Measurements from ENCODE around the gene TTC34. TPM values are rescaled to one million over a fixed set of nuclear protein-coding genes. Genes with fewer than 3 reads are reported as not detected.
A peak's percentile ranks its signal among the peaks of the same experiment; 100 is the strongest.

The TTC34 gene
- total RNA-seq, 1 donor from 2014 or later = 3.1 TPM

- no peaks in the 10 kb centered on the region for H3K36me3 Mint-ChIP-seq
Observed at GRCh38 chr1:2587860-2588571, 213.5 kb downstream of the TTC34 start.

DNA sequence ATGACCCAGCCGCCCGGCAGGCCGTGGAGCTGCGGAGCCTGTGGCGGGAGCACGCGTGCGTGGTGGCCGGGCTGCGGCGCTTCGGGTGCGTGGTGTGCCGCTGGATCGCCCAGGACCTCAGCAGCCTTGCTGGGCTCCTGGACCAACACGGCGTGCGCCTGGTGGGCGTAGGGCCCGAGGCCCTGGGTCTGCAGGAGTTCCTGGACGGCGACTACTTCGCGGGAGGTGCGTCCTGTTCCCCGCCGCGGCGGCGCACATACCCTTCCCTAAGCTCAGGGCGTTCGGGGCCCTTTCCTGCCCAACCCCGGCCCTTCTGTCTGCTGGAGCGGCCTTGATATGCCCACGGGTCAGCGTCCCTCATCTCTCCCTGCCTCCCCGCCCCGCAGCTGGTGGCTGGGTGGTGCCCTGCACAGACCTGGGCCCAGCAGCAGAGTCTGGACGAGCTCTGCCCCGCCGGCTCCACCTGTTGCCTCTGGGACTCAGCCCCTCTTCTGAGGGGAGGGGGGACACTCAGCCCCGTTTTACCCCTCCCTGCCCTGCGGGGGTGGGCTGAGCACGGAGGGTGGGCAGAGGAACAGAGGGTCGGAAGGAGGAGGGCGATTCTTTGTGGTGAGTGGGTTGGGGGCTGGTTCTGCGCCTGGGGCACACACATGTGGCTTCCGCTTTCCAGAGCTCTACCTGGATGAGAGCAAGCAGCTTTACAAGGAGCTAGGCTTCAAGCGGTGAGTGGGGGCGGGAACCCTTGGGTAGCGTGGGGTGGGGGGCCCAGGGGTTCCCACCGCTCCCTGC, 214.2 kb downstream of the TTC34 start:
- H3K27ac Mint-ChIP-seq = no peak overlapping the region
- H3K27me3 Mint-ChIP-seq = peaks cover 2% of the 10 kb centered on the region
- peaks cover 8% of the 10 kb centered on the region for H3K4me1 Mint-ChIP-seq (ENCODE audit: unreplicated experiment)
- H3K36me3 Mint-ChIP-seq = no peaks in the 10 kb centered on the region
- DNase-seq (ENCODE audit: extremely low spot score, unreplicated experiment) = no peak
- H3K9me3 Mint-ChIP-seq = no peaks in the 10 kb centered on the region
- TF ChIP-seq CTCF (conservative IDR thresholded peaks at IDR 0.05) = no peak
- peak overlapping the region; percentile 81 for H3K4me3 Mint-ChIP-seq

More at GRCh38 chr1:2587860-2588571, 213.5 kb downstream of the TTC34 start:
- no peak for DNase-seq (ENCODE audit: extremely low spot score, unreplicated experiment)
- H3K4me3 Mint-ChIP-seq = peak overlapping the region; percentile 81
- peaks cover 8% of the 10 kb centered on the region for H3K4me1 Mint-ChIP-seq (ENCODE audit: unreplicated experiment)
- H3K9me3 Mint-ChIP-seq = no peaks in the 10 kb centered on the region
- no peak for TF ChIP-seq CTCF (conservative IDR thresholded peaks at IDR 0.05)
- H3K27ac Mint-ChIP-seq = no peak overlapping the region
- H3K27me3 Mint-ChIP-seq = no peaks in the 10 kb centered on the region

DNA sequence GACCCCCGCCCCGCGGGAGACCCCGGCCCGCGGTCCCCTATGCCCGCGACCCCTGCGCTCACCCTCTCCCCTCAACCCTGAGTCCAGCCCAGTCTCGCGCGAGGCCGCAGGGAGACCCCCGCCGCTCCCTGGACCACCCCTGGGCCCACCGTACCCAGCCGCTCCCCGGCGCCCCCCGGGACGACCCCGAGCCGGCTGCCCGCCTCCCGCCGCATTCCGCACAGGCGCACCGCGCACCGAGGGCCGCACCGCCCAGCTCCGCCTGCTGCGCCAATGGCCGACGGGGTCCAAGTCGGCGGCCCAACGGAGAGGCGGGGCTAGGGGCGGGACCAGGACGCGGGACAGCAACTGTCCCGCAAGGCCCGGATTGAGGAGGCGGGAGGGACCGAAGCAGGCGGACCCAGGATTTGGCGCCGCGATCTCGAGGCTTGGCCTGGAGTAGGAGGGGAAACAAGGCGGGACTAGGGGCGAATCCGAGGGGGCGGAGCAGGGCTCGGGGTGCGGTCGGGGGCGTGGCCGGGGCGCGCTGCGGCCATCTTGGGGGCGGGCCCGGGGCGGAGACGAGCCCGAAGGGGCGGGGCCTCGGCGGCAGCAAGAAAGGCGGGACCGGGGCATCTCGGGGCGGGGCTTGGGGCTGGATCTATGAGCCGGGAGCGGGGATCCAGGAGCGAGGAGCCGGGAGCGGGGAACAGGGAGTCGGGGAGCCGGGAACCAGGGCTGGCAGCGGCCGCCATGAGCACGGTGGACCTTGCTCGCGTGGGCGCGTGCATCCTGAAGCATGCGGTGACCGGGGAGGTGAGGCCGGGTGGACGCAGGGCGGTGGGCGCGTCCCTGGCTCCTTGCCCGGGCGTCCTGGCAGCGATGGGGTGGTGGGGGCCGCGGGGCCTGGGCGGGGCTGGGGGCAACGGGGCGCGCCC, 215.1 kb downstream of the TTC34 start, which contains the start of gene PRXL2B:
Gene PRXL2B (plus strand): TSS at position 624 of the 917 bp plus-strand sequence. CDS start 109 bp downstream, at position 733.
- DNase-seq (ENCODE audit: extremely low spot score, unreplicated experiment) = peak; percentile 100
- Mint-ChIP-seq H3K4me3 (peak within 1 kb of the TSS; percentile 90), H3K4me1 (ENCODE audit: unreplicated experiment) (peaks cover 8% of the 10 kb centered on the region), H3K36me3 (no peaks in the 10 kb centered on the region), H3K27ac (peak within 1 kb of the TSS; percentile 74), H3K27me3 (peaks cover 3% of the 10 kb centered on the region), H3K9me3 (peaks cover 3% of the 10 kb centered on the region)
- TF ChIP-seq CTCF (conservative IDR thresholded peaks at IDR 0.05) = no peak

Other genes starting within 250 kb of the TTC34 start
- 4.2 and 8.5 TPM in 2 replicates for gene TNFRSF14, start 245.3 kb downstream of the TTC34 start, total RNA-seq (ENCODE audit: low replicate concordance)
- 33.7 and 40.3 TPM in 2 replicates for gene PRXL2B, start 214.9 kb downstream of the TTC34 start, total RNA-seq (ENCODE audit: low replicate concordance)
- 1.1 TPM in 1 of 2 replicates, not detected in the other for gene MMEL1, start 168.7 kb downstream of the TTC34 start, total RNA-seq (ENCODE audit: low replicate concordance)
- gene ACTRT2, start 219.8 kb upstream of the TTC34 start, total RNA-seq (ENCODE audit: low replicate concordance) = not detected in 2 replicates

Measured in type B pancreatic cell (in vitro differentiated cells).